ENCODE results near the gene GNAQ. TPM values are rescaled to one million over a fixed set of nuclear protein-coding genes. Genes with fewer than 3 reads are reported as not detected.

Gene GNAQ
- total and polyA plus RNA-seq, 2 of the 13 experiments (the other 11 are each of a cell fraction or from before 2014, with no cell fraction given): 16.5 to 17.7 TPM

- TF ChIP-seq PATZ1 (CRISPR knock-in tag; IDR thresholded peaks at IDR 0.05) (peak; percentile 78), SMARCE1 (IDR thresholded peaks at IDR 0.05; ENCODE audit: borderline replicate concordance) (no peak), ZNF614 (CRISPR knock-in tag; IDR thresholded peaks at IDR 0.05; ENCODE audit: borderline replicate concordance) (0 out of 2 replicates have a peak, but pooled peaks have one; percentile 27), THRA (CRISPR knock-in tag; IDR thresholded peaks at IDR 0.05; ENCODE audit: borderline replicate concordance) (no peak), POGK (CRISPR knock-in tag; conservative IDR thresholded peaks at IDR 0.05) (no peak), ZNF124 (CRISPR knock-in tag; IDR thresholded peaks at IDR 0.05) (no peak), NCOA1 (CRISPR knock-in tag; IDR thresholded peaks at IDR 0.05) (no peak), TRAFD1 (CRISPR knock-in tag; IDR thresholded peaks at IDR 0.05; ENCODE audit: borderline replicate concordance) (no peak), ELF1 (CRISPR knock-in tag; IDR thresholded peaks at IDR 0.05) (no peak), ZNF558 (CRISPR knock-in tag; IDR thresholded peaks at IDR 0.05; ENCODE audit: borderline replicate concordance) (no peak), TAF1 (CRISPR knock-in tag; IDR thresholded peaks at IDR 0.05) (0 out of 2 replicates have a peak, but pooled peaks have one; percentile 26), ATF2 (CRISPR knock-in tag; IDR thresholded peaks at IDR 0.05) (0 out of 2 replicates have a peak, but pooled peaks have one; percentile 35), ZNF777 (CRISPR knock-in tag; IDR thresholded peaks at IDR 0.05) (0 out of 2 replicates have a peak, but pooled peaks have one; percentile 5), AKAP8 (CRISPR knock-in tag; IDR thresholded peaks at IDR 0.05) (no peak), CERS6 (CRISPR knock-in tag; IDR thresholded peaks at IDR 0.05) (no peak), PRPF4 (IDR thresholded peaks at IDR 0.05; ENCODE audit: low read depth, low read length, poor library complexity, severe bottlenecking) (no peak)
These were observed 500 bp upstream of the GNAQ start (continued) for GRCh38 chr9:78031893-78032729.

Measured in HepG2 (cell line).